Erythroblast (primary cell): ENCODE data around the gene HEXIM2.
A peak's percentile ranks its signal among the peaks of the same experiment; 100 is the strongest.

ENCODE experiments used
- GATA1 ChIP-seq: IDR thresholded peaks from 2 replicates; pipeline ENCODE4 v1.6.1; 2011; ENCODE audit warnings: low read depth, mild to moderate bottlenecking, control low read depth, low read length, moderate library complexity
- POLR2A ChIP-seq: IDR thresholded peaks from 2 replicates; pipeline ENCODE4 v1.6.1; 2011; ENCODE audit warnings: mild to moderate bottlenecking, low read length

DNA sequence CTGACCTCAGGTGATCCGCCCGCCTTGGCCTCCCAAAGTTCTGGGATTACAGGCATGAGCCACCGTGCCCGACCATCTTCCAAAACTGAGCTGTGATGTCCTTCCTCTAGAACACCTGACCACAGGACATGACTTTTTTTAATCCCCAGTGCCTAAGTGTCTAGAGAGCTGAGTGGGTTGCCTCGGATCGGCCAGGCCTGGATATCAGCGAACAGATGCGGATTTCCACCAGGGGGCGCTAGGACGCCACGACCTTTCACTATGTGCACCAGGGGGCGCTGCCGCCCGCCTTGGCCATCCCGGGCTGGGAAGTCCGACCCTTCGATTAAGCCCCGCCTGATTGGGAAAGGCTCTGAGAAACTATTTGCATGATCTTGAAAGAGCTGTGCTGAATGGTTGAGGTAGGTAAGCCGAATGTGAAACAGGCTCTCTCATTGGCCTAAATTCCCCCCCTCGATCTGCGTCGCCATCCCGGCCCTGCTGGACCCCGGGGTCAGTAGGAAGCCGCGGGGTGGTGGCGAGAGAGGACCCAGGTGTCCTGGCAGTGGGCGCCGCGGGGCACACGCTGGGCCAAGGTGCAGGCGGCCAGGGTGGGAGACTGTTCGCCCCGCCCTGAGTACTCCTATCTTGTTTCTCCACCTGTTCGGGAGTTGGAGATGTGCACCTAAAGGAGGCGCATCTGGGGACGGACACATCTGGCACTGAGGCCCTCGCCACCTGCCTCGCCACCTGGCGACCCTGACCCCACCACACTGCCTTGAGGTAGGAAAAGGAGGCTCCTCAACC, 26.3 kb upstream of the HEXIM2 start, which contains the start of gene ACBD4:
- peak; percentile 64 for TF ChIP-seq POLR2A
- TF ChIP-seq GATA1: no peak
